Measurements from ENCODE around the gene P2RY8. TPM values are rescaled to one million over a fixed set of nuclear protein-coding genes. Genes with fewer than 3 reads are reported as not detected.
"Not testable (repeated sequence)": the region's sequence is repeated elsewhere in the genome, so short reads cannot be mapped to it uniquely, and the experiment has no call there.

P2RY8 gene
- total RNA-seq, 1 donor from 2014 or later, result 1.5 TPM

- intact Hi-C loops (cut with DNase I), result no loop called here
- DNase-seq (ENCODE audit: low spot score), result no peak
These were observed 45.1 kb downstream of the P2RY8 start for GRCh38 chrX:1491851-1492349.

GRCh38 chrX:1491248-1491647 is 45.7 kb downstream of the P2RY8 start:
- DNase-seq (ENCODE audit: low spot score); intact Hi-C loops (cut with DNase I): not testable (repeated sequence)

- DNase-seq (ENCODE audit: low spot score); intact Hi-C loops (cut with DNase I): not testable (repeated sequence)
These were observed 46.3 kb downstream of the P2RY8 start for GRCh38 chrX:1490723-1491122.

GRCh38 chrX:1489354-1489753 is 47.6 kb downstream of the P2RY8 start:
- intact Hi-C loops (cut with DNase I); DNase-seq (ENCODE audit: low spot score): not testable (repeated sequence)

GRCh38 chrX:1488745-1489144 is 48.2 kb downstream of the P2RY8 start:
- intact Hi-C loops (cut with DNase I), result no loop called here

GRCh38 chrX:1488141-1488540 is 48.8 kb downstream of the P2RY8 start:
- DNase-seq (ENCODE audit: low spot score), result no peak
- intact Hi-C loops (cut with DNase I), result no loop called here

More at GRCh38 chrX:1488745-1489144, 48.2 kb downstream of the P2RY8 start:
- DNase-seq (ENCODE audit: low spot score), result no peak

- intact Hi-C loops (cut with DNase I), result no loop called here
- DNase-seq (ENCODE audit: low spot score), result no peak
These were observed 49.6 kb downstream of the P2RY8 start for GRCh38 chrX:1487401-1487800.

- intact Hi-C loops (cut with DNase I), result no loop called here
- DNase-seq (ENCODE audit: low spot score), result no peak
These were observed 50.1 kb downstream of the P2RY8 start for GRCh38 chrX:1486749-1487361.

GRCh38 chrX:1486177-1486576 is 50.8 kb downstream of the P2RY8 start:
- intact Hi-C loops (cut with DNase I), result no loop called here
- DNase-seq (ENCODE audit: low spot score), result no peak

GRCh38 chrX:1485033-1485432 is 52.0 kb downstream of the P2RY8 start:
- no peak for DNase-seq (ENCODE audit: low spot score)
- intact Hi-C loops (cut with DNase I), result no loop called here

- intact Hi-C loops (cut with DNase I), result no loop called here
- no peak for DNase-seq (ENCODE audit: low spot score)
These were observed 52.4 kb downstream of the P2RY8 start for GRCh38 chrX:1484638-1485019.

- intact Hi-C loops (cut with DNase I), result no loop called here
- DNase-seq (ENCODE audit: low spot score), result no peak
These were observed 52.9 kb downstream of the P2RY8 start for GRCh38 chrX:1483843-1484637.

GRCh38 chrX:1482530-1482928 is 54.5 kb downstream of the P2RY8 start:
- intact Hi-C loops (cut with DNase I); DNase-seq (ENCODE audit: low spot score): not testable (repeated sequence)

GRCh38 chrX:1481636-1482529 is 55.1 kb downstream of the P2RY8 start:
- DNase-seq (ENCODE audit: low spot score), result peak; percentile 87
- intact Hi-C loops (cut with DNase I), result no loop called here

- no peak for DNase-seq (ENCODE audit: low spot score)
- intact Hi-C loops (cut with DNase I), result no loop called here
These were observed 56.8 kb downstream of the P2RY8 start for GRCh38 chrX:1480082-1480785.

- no peak for DNase-seq (ENCODE audit: low spot score)
- intact Hi-C loops (cut with DNase I), result no loop called here
These were observed 59.1 kb downstream of the P2RY8 start for GRCh38 chrX:1477801-1478458.

GRCh38 chrX:1477229-1477628 is 59.8 kb downstream of the P2RY8 start:
- intact Hi-C loops (cut with DNase I), result no loop called here
- no peak for DNase-seq (ENCODE audit: low spot score)

- intact Hi-C loops (cut with DNase I), result no loop called here
- no peak for DNase-seq (ENCODE audit: low spot score)
These were observed 60.3 kb downstream of the P2RY8 start for GRCh38 chrX:1476682-1477081.

GRCh38 chrX:1475881-1476280 is 61.1 kb downstream of the P2RY8 start:
- DNase-seq (ENCODE audit: low spot score), result no peak
- intact Hi-C loops (cut with DNase I), result no loop called here
